Activated B cell treated with CpG ODN at 0.5 μM for 24 hours (primary cell): ENCODE results near the gene CMIP. TPM values are rescaled to one million over a fixed set of nuclear protein-coding genes. Genes with fewer than 3 reads are reported as not detected.

ENCODE experiments used
- ATAC-seq: fragments of 200-7000 bp; cut with Tn5 transposase; one replicate; pipeline ENCODE4 v1.10.0; 2021; ENCODE audit warnings: low read depth, mild to moderate bottlenecking, moderate library complexity
- CTCF ChIA-PET: fragments of 350-600 bp; sonication (Branson Sonifier 250); formaldehyde crosslinking; loops from one replicate; lab custom pipeline; 2021; ENCODE audit warnings: antibody characterized with exemption; lab: Charles Lee
- POLR2A ChIA-PET: fragments of 350-600 bp; sonication (Branson Sonifier 250); formaldehyde crosslinking; loops from one replicate; lab custom pipeline; 2021; ENCODE audit warnings: antibody characterized with exemption; lab: Charles Lee
- DNase-seq: peaks from one replicate; pipeline ENCODE4 v3.0.0; 2022
- H3K27ac Mint-ChIP-seq: one replicate; pipeline ENCODE4 v1.8.0; 2020; ENCODE audit warnings: mixed read lengths
- H3K27me3 Mint-ChIP-seq: one replicate; pipeline ENCODE4 v1.8.0; 2021; ENCODE audit warnings: mixed read lengths
- H3K36me3 Mint-ChIP-seq: one replicate; pipeline ENCODE4 v1.8.0; 2021; ENCODE audit warnings: low read depth, mixed read lengths
- H3K4me1 Mint-ChIP-seq: one replicate; pipeline ENCODE4 v1.8.0; 2021; ENCODE audit warnings: mixed read lengths
- H3K4me3 Mint-ChIP-seq: one replicate; pipeline ENCODE4 v1.8.0; 2020; ENCODE audit warnings: mild to moderate bottlenecking, mixed read lengths
- H3K9me3 Mint-ChIP-seq: one replicate; pipeline ENCODE4 v1.8.0; 2020; ENCODE audit warnings: mixed read lengths
- CTCF ChIP-seq: fragments of 200-600 bp; IDR thresholded peaks from one replicate; pipeline ENCODE4 v1.8.0; 2022; ENCODE audit warnings: antibody characterized with exemption, mild to moderate bottlenecking
- intact Hi-C: fragments of 100-400 bp; cut with micrococcal nuclease; formaldehyde crosslinking; loops from one replicate; pipeline ENCODE4 v1.15.1; 2024
- total RNA-seq: library from RNA; stranded (reverse); gene quantifications from 2 replicates; pipeline ENCODE4 v1.2.3, GENCODE V29; 2022

CMIP gene
- total RNA-seq, 1 donor from 2014 or later = 76.3 TPM

- H3K4me1 Mint-ChIP-seq = peaks cover 34% of the 10 kb centered on the region
- no peaks in the 10 kb centered on the region for H3K27me3 Mint-ChIP-seq
- no peak for TF ChIP-seq CTCF
- POLR2A ChIA-PET = interaction anchor here (0.6 kb wide), 1 partner anchor 266 kb away, joined by 5 read pairs; no protein-coding TSS in a partner anchor
- CTCF ChIA-PET = no interaction called here
- no peak overlapping the region for H3K4me3 Mint-ChIP-seq
- H3K36me3 Mint-ChIP-seq = peaks cover 10% of the 10 kb centered on the region
- DNase-seq (no peak), ATAC-seq (no peak)
- intact Hi-C loops = no loop called here
- H3K27ac Mint-ChIP-seq = no peak overlapping the region
- peaks cover 4% of the 10 kb centered on the region for H3K9me3 Mint-ChIP-seq
Observed at GRCh38 chr16:81562174-81562849, 117.7 kb downstream of the CMIP start.

GRCh38 chr16:81562926-81563325, 118.3 kb downstream of the CMIP start:
- CTCF ChIA-PET = no interaction called here
- no peak for TF ChIP-seq CTCF
- Mint-ChIP-seq H3K4me1 (peaks cover 32% of the 10 kb centered on the region), H3K9me3 (peaks cover 4% of the 10 kb centered on the region), H3K27me3 (no peaks in the 10 kb centered on the region), H3K4me3 (no peak overlapping the region), H3K36me3 (peaks cover 10% of the 10 kb centered on the region), H3K27ac (no peak overlapping the region)
- ATAC-seq = no peak
- intact Hi-C loops = no loop called here
- POLR2A ChIA-PET = interaction anchor here (0.6 kb wide), 1 partner anchor 265 kb away, joined by 5 read pairs; no protein-coding TSS in a partner anchor
- DNase-seq = no peak

- H3K27me3 Mint-ChIP-seq = no peaks in the 10 kb centered on the region
- CTCF ChIA-PET = no interaction called here
- peaks cover 28% of the 10 kb centered on the region for H3K4me1 Mint-ChIP-seq
- no peak overlapping the region for H3K4me3 Mint-ChIP-seq
- peaks cover 10% of the 10 kb centered on the region for H3K36me3 Mint-ChIP-seq
- peaks cover 4% of the 10 kb centered on the region for H3K9me3 Mint-ChIP-seq
- no peak overlapping the region for H3K27ac Mint-ChIP-seq
- DNase-seq = no peak
- POLR2A ChIA-PET = no interaction called here
- ATAC-seq = no peak
- intact Hi-C loops = no loop called here
- no peak for TF ChIP-seq CTCF
Observed at GRCh38 chr16:81564421-81564911, 119.9 kb downstream of the CMIP start.

GRCh38 chr16:81565321-81566028, 120.9 kb downstream of the CMIP start:
- POLR2A ChIA-PET = no interaction called here
- intact Hi-C loops = no loop called here
- no peak overlapping the region for H3K27ac Mint-ChIP-seq

More at GRCh38 chr16:81565321-81566028, 120.9 kb downstream of the CMIP start:
- H3K27me3 Mint-ChIP-seq = no peaks in the 10 kb centered on the region
- peaks cover 10% of the 10 kb centered on the region for H3K36me3 Mint-ChIP-seq
- H3K9me3 Mint-ChIP-seq = peaks cover 4% of the 10 kb centered on the region
- H3K4me1 Mint-ChIP-seq = peaks cover 29% of the 10 kb centered on the region
- DNase-seq = no peak
- CTCF ChIA-PET = no interaction called here
- no peak overlapping the region for H3K4me3 Mint-ChIP-seq
- no peak for ATAC-seq
- no peak for TF ChIP-seq CTCF
